HG03565 (cell line): ENCODE measurements around the gene DNPEP.

Experiments used
- ATAC-seq: cut with Tn5 transposase; IDR thresholded peaks from one replicate; pipeline ENCODE4 v1.9.1; 2021; ENCODE audit warnings: mild to moderate bottlenecking, moderate library complexity; ENCODE audit not compliant: unreplicated experiment

DNPEP gene

DNA sequence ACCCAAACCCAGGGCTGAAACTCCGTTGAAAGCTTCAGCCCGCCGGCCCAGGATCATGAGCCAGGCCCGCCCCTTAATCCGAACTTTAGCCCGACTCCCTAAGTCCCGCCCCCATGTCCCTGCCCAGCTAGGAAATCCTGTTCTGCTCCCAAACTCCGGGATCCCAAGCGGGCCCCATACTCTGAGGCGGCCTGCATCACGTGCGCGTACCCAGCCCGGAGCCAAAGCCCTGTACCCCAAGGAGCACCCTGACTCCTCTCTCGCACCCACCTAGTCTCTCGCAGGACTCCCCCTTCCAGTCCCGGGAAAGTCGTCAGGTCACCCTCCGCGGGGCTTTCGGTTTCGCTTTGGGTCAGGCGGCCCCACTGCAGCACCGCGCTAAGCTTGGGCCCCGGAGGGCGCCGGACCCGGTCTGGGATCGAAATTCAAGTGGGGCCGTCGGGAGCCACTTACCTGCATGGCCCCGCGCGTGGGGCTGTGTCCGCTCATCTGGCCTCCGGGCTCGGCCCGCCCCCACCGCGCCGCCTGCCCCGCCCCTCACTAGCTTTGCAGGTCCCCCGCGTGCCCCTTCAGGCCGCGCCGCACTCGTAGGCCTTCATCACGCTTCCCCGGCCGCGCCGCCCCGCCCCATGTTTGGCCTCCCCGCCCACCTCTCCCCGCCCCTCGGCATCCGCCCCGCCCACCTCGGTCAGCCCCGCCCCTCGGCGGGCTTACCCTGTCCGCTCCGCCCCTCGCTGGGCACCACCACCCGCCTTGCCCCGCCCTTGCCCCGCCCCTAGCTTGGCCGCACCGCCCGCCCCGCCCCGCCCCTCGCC is at the start of gene DNPEP:
Gene DNPEP (minus strand): TSS at position 607 of the 815 bp plus-strand sequence. CDS start 118 bp downstream, at position 489.
- ATAC-seq = peak; percentile 48

DNA sequence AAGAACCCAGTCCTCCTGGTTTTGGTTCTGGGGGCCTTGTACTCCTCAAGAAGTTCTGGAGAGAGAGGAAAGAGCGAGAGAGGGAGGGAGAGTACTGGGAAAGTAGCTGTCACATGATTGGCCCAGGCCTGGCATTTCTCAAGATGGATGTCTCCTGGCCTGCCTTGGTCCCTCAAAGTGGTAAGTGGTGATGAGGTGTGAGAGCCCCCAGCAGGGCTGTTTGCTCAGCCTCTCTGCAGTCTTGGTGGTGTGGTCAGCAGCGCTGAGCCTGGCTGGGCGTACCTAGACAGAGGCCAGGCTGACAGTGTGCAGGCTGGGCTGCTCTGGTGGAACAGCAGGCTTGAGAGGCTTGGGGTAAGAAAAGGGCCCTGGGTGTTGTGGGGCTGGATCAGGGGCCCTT is 49.4 kb upstream of the DNPEP start:
- ATAC-seq = no peak

GRCh38 chr2:219436491-219436890 is 48.8 kb upstream of the DNPEP start:
- ATAC-seq = no peak

DNA sequence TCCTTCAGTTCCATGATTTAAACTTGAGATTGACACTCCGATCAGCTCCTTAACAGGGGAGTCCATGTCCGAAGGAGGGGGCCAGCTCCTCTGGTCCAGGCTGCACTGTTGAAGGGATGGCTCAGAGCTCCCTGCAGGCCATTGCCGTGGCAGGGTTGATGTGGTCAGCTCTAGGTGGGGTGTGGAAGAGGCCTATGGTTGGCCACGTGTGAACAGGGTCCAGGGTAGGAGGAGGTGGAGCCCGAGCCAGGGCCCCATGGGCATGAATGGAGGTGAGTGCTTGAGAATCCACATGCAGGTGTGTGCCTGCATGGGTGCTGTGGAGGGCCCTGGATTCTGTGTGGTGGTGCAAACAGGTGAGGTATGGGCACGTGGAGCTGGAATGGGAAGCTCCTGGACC is 48.0 kb upstream of the DNPEP start:
- no peak for ATAC-seq

DNA sequence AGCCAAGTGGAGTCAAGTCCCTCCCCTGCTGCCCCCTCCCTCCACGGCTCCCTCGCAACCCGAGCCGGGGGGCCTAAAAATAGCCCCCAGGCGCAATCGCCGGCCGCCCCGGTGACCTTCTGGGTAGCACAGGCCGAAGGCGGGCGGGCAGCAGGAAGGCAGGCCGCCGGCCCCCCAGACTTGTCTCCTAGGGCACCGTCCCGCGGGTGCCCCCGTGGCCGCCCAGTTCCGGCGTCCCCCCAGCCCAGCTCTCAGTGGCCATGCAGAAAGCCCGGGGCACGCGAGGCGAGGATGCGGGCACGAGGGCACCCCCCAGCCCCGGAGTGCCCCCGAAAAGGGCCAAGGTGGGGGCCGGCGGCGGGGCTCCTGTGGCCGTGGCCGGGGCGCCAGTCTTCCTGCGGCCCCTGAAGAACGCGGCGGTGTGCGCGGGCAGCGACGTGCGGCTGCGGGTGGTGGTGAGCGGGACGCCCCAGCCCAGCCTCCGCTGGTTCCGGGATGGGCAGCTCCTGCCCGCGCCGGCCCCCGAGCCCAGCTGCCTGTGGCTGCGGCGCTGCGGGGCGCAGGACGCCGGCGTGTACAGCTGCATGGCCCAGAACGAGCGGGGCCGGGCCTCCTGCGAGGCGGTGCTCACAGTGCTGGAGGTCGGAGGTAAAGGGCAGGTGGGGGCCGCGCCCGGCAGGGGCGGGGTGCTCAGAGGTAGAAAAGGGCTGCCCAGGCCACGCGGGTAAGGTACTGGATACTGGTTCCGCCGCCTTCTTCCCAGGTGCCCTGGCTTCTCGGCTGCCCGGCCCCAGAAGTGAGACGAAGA is 47.2 kb upstream of the DNPEP start, which contains the start of gene SPEG:
Gene SPEG (plus strand): TSS at position 126 of the 808 bp plus-strand sequence. CDS start 135 bp downstream, at position 261.
- no peak for ATAC-seq

DNA sequence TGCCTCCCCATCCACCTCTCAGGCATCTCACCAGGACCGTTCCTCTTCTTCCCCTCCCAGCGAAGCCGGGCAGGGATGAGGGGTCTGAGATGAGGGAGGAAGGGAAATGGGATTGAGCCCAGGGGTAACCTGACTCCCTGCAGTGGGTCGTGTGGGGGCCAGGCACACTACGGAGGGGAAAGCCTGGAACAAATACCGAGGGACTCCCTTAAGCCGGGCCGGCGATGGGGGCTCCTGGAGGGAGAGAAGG is 46.7 kb upstream of the DNPEP start:
- ATAC-seq = no peak

- no peak for ATAC-seq
Measured at GRCh38 chr2:219433666-219434467, 46.2 kb upstream of the DNPEP start.

GRCh38 chr2:219430633-219431615 is 43.2 kb upstream of the DNPEP start:
- ATAC-seq = no peak

GRCh38 chr2:219429958-219430606 is 42.4 kb upstream of the DNPEP start:
- no peak for ATAC-seq

- no peak for ATAC-seq
Measured at GRCh38 chr2:219428469-219428868, 40.8 kb upstream of the DNPEP start.

DNA sequence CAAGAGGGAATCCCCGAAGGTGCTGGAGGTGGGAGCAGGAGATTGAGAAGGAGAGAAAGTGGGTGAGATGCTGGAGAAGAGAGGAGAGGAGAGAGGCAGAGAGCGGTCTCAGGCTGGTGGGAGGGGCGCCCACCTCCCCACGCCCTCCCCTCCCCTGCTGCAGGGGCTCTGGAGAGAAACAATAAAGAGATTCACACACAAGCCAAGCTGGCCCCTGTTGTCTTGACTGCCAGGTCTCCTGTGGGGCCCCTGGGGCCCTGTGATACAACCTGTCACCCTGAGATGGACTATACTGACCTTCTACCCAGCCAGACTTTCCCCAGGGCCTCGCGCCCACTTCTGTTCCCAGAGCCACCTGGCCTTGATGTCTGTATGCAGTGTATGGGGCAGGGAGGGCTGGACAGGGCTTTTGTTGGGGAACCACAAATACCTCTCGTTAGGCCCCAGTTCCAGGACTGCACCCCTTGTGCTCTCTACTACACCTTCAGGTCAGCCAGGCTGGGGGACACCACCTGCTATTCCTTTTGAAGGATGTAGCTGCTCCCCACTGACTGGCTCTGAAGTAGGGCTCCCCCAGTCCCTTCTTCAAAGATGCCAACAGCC is 38.9 kb upstream of the DNPEP start:
- no peak for ATAC-seq

DNA sequence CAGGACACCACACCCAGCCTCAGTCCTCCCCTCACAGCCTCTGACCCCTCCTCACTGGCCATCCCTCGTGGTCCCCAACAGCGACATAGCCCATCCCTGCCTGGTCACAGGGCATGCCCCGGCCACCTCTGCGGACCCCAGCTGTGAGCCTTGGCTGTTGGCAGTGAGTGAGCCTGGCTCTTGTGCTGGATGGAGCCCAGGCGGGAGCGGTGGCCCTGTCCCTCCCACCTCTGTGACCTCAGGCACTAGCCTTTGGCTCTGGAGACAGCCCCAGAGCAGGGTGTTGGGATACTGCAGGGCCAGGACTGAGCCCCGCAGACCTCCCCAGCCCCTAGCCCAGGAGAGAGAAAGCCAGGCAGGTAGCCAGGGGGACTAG is 38.3 kb upstream of the DNPEP start:
- ATAC-seq = no peak

- no peak for ATAC-seq
Measured at GRCh38 chr2:219425238-219426067, 37.7 kb upstream of the DNPEP start.

DNA sequence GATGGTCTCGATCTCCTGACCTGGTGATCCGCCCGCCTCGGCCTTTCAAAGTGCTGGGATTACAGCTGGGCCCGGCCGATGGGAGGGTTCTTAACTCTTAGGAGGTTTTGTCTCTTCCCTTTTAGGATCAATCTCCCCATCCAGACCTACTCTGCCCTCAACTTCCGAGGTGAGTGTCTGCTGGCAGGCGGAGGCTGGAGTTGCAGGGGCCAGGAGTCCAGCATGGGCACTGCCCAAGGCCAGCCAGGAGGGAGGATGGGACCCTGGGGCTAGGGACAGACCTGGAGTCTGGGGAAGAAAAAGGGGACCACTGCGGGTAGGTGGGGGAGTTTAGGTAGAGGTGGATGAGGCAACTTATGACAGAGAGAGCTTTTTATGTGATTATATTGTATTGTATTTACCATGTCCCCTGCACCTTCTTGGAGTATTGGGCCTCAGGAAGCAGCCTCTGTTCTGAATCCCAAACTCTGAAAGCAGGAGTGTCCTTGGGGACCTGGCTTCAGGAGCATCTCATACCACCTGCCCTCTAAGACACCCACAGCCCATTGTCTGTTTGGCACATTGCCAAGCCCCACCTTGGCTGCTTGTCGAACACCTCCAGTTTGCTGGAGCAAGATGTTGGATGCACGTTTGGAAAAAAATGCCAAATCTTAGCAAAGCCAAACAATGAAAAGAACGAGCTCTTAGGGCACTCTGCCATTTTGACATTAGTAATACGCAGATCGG is 36.1 kb upstream of the DNPEP start:
- no peak for ATAC-seq

GRCh38 chr2:219422952-219423534 is 35.3 kb upstream of the DNPEP start:
- no peak for ATAC-seq

- no peak for ATAC-seq
Measured at GRCh38 chr2:219421323-219421722, 33.6 kb upstream of the DNPEP start.

GRCh38 chr2:219420687-219421086 is 33.0 kb upstream of the DNPEP start:
- ATAC-seq = no peak
